Neuronal stem cell (in vitro differentiated cells): ENCODE data around the gene RPL32.

ENCODE experiments used
- DNase-seq: peaks from one replicate; pipeline ENCODE4 v3.0.0-alpha.2; 2013; ENCODE audit warnings: low spot score
- H2AFZ ChIP-seq: one replicate; pipeline ENCODE4 v1.6.1; 2013; ENCODE audit warnings: mild to moderate bottlenecking, low read length, inconsistent platforms
- H2AK5ac ChIP-seq: 2 replicates; pipeline ENCODE4 v1.6.1; 2013; ENCODE audit warnings: low read depth, mild to moderate bottlenecking, inconsistent platforms, low read length, moderate library complexity, mixed read lengths
- H2BK120ac ChIP-seq: 2 replicates; pipeline ENCODE4 v1.6.1; 2013; ENCODE audit warnings: low read depth, mild to moderate bottlenecking, inconsistent platforms, low read length, moderate library complexity, mixed read lengths
- H2BK12ac ChIP-seq: one replicate; pipeline ENCODE4 v1.6.1; 2013; ENCODE audit warnings: low read length, inconsistent platforms
- H2BK15ac ChIP-seq: 2 replicates; pipeline ENCODE4 v1.6.1; 2013; ENCODE audit warnings: mild to moderate bottlenecking, low read length, inconsistent platforms, mixed read lengths
- H2BK5ac ChIP-seq: one replicate; pipeline ENCODE4 v1.6.1; 2013; ENCODE audit warnings: inconsistent platforms, mild to moderate bottlenecking, low read length, moderate library complexity
- H3K14ac ChIP-seq: one replicate; pipeline ENCODE4 v1.6.1; 2013; ENCODE audit warnings: low read length, inconsistent platforms
- H3K18ac ChIP-seq: 2 replicates; pipeline ENCODE4 v1.6.1; 2013; ENCODE audit warnings: low read length, inconsistent platforms
- H3K23ac ChIP-seq: 2 replicates; pipeline ENCODE4 v1.6.1; 2013; ENCODE audit warnings: low read depth, mild to moderate bottlenecking, mixed read lengths, low read length, inconsistent platforms; ENCODE audit not compliant: poor library complexity
- H3K27ac ChIP-seq: replicated peaks from 3 replicates; pipeline ENCODE4 v1.5.1; 2013; ENCODE audit warnings: low read length, inconsistent platforms
- H3K27me3 ChIP-seq, 3 experiments: 2 replicates each; pipeline ENCODE4 v1.6.1; 2013; ENCODE audit warnings: low read length in 3 of 3, mild to moderate bottlenecking in 2 of 3, inconsistent platforms in 1 of 3, low read depth in 1 of 3, mixed read lengths in 1 of 3, moderate library complexity in 1 of 3; ENCODE audit not compliant: control insufficient read depth in 3 of 3, insufficient read depth in 3 of 3
- H3K36me3 ChIP-seq, 2 donors: replicated peaks in 1 of 2; 2 replicates each; pipeline ENCODE4 v1.6.1; 2013; ENCODE audit warnings: low read length in 2 of 2; ENCODE audit not compliant: control insufficient read depth in 2 of 2, insufficient read depth in 2 of 2
- H3K4ac ChIP-seq: 2 replicates; pipeline ENCODE4 v1.6.1; 2013; ENCODE audit warnings: inconsistent platforms, mild to moderate bottlenecking, low read length, moderate library complexity
- H3K4me1 ChIP-seq, 2 donors: 1 replicate in 1 of 2; 2 replicates in 1 of 2; pipeline ENCODE4 v1.6.1; 2013; ENCODE audit warnings: low read length in 2 of 2, low read depth in 1 of 2; ENCODE audit not compliant: control insufficient read depth in 2 of 2, insufficient read depth in 1 of 2
- H3K4me2 ChIP-seq: one replicate; pipeline ENCODE4 v1.6.1; 2013; ENCODE audit warnings: mild to moderate bottlenecking, low read length, inconsistent platforms; ENCODE audit not compliant: insufficient read depth, poor library complexity, severe bottlenecking
- H3K4me3 ChIP-seq, 2 donors: 2 replicates each; pipeline ENCODE4 v1.5.1; 2013; ENCODE audit warnings: low read length in 2 of 2, mild to moderate bottlenecking in 2 of 2, inconsistent platforms in 1 of 2, moderate library complexity in 1 of 2
- H3K79me1 ChIP-seq: one replicate; pipeline ENCODE4 v1.6.1; 2013; ENCODE audit warnings: low read depth, mild to moderate bottlenecking, inconsistent platforms, low read length, moderate library complexity
- H3K9ac ChIP-seq: one replicate; pipeline ENCODE4 v1.6.1; 2013; ENCODE audit warnings: mild to moderate bottlenecking, low read depth, low read length, inconsistent platforms; ENCODE audit not compliant: poor library complexity
- H3K9me3 ChIP-seq, 2 donors: replicated peaks in 1 of 2; 2 replicates each; pipeline versions ENCODE3 to v1.6.1; 2013; ENCODE audit warnings: low read length in 2 of 2, mild to moderate bottlenecking in 2 of 2, inconsistent platforms in 1 of 2, low read depth in 1 of 2, mixed read lengths in 1 of 2, moderate library complexity in 1 of 2; ENCODE audit not compliant: control insufficient read depth in 2 of 2, insufficient read depth in 1 of 2
- H4K8ac ChIP-seq: one replicate; pipeline ENCODE4 v1.6.1; 2013; ENCODE audit warnings: low read depth, mild to moderate bottlenecking, inconsistent platforms, low read length, moderate library complexity
- H4K91ac ChIP-seq: one replicate; pipeline ENCODE4 v1.6.1; 2013; ENCODE audit warnings: low read length, low read depth, mild to moderate bottlenecking, inconsistent platforms; ENCODE audit not compliant: poor library complexity
- WGBS, 2 donors: extraction: QIAGEN DNeasy Blood & Tissue Kit; methylation state at CpG; one replicate each; pipeline ENCODE4 v1.1.7; 2013; ENCODE audit warnings: missing lambda C conversion rate in 2 of 2, mixed read lengths in 1 of 2; ENCODE audit not compliant: insufficient read length in 2 of 2, insufficient replicate concordance in 1 of 2; ENCODE audit errors: extremely low coverage in 2 of 2; 5-methylcytosine and 5-hydroxymethylcytosine counted together

The RPL32 gene

GRCh38 chr3:12809435-12809834, 31.9 kb downstream of the RPL32 start:
- no peak overlapping the region for H3K18ac ChIP-seq
- H2AK5ac ChIP-seq: no peak overlapping the region
- H3K4me1 ChIP-seq: peaks cover 4 to 6% of the 10 kb centered on the region in 2 donors
- peak overlapping the region; percentile 95 for H3K4me2 ChIP-seq
- H3K4ac ChIP-seq: no peak overlapping the region
- WGBS, 2 donors: no CpG with 5 or more reads among the region's 5 CpGs
- H3K9ac ChIP-seq: no peak overlapping the region
- H3K9me3 ChIP-seq: no peaks in the 10 kb centered on the region
- H2BK12ac ChIP-seq: no peak overlapping the region
- H2AFZ ChIP-seq: peak overlapping the region; percentile 93
- no peak overlapping the region for H3K23ac ChIP-seq
- H3K4me3 ChIP-seq: peak overlapping the region in 1 of 2 donors; percentile 47
- H3K36me3 ChIP-seq: peaks cover 0 to 19% of the 10 kb centered on the region in 2 donors
- no peak overlapping the region for H4K8ac ChIP-seq
- DNase-seq: no peak
- H3K27ac ChIP-seq: no peak overlapping the region
- no peak overlapping the region for H2BK5ac ChIP-seq
- no peaks in the 10 kb centered on the region for H3K79me1 ChIP-seq
- H4K91ac ChIP-seq: no peak overlapping the region
- no peaks in the 10 kb centered on the region for H3K27me3 ChIP-seq
- H3K14ac ChIP-seq: no peak overlapping the region
- H2BK15ac ChIP-seq: no peak overlapping the region
- H2BK120ac ChIP-seq: no peak overlapping the region

DNA sequence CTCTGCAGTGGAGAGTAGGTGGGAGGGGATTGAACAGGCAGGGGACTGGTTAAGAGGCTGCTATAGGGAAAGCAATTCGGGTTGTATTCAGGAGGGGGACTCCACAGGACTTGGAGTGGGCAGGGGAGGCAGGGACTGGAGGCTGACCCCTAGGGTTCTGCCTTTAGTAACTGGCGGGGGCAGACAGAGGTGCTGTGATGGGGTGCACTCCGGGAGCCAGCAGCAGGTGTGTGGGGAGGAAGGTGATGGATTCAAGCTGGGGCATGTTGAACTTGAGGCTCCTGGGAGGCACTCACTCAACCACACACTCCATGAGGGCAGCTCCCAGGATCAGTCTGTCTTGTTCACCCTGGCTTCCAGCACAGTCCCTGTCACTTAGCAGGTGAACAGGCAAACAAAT, 32.4 kb downstream of the RPL32 start:
- Histone ChIP-seq H2BK5ac (no peak overlapping the region), H2AFZ (no peak overlapping the region), H3K4ac (no peak overlapping the region), H3K23ac (no peak overlapping the region), H3K36me3 (peaks cover 0 to 20% of the 10 kb centered on the region in 2 donors), H3K27me3 (no peaks in the 10 kb centered on the region), H3K18ac (no peak overlapping the region), H3K27ac (no peak overlapping the region), H4K8ac (no peak overlapping the region), H3K14ac (no peak overlapping the region), H3K4me2 (no peak overlapping the region), H2BK12ac (no peak overlapping the region), H3K4me3 (no peak overlapping the region), H3K79me1 (no peaks in the 10 kb centered on the region), H2AK5ac (peak overlapping the region; percentile 3), H2BK120ac (no peak overlapping the region), H3K9ac (no peak overlapping the region), H4K91ac (no peak overlapping the region), H3K9me3 (no peaks in the 10 kb centered on the region), H3K4me1 (peaks cover 4 to 6% of the 10 kb centered on the region in 2 donors), H2BK15ac (no peak overlapping the region)
- no peak for DNase-seq
- no CpG with 5 or more reads among the region's 3 CpGs for WGBS, 2 donors

DNA sequence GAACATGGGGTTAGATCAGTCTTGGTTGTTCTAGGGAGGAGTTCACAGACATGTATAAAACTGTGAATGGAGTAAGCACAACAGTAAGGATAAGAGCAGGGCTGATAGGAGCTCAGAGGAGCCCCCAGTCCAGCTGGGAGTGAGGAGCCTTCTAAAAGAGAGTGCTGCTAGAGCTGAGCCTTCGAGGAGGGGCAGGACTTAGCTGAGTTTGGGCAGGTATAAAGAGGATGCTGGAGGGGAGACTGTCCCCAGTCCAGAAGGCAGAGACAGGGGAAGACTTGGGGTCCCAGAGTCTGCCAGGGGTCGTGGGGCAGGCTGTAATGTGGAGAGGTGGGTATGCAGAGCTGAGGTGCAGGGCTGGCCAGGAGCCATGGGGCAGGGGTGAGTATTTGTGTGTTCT, 32.8 kb downstream of the RPL32 start:
- no peak overlapping the region for H2BK15ac ChIP-seq
- no peak overlapping the region for H4K91ac ChIP-seq
- H2AK5ac ChIP-seq: peak overlapping the region; percentile 15
- no peak overlapping the region for H2BK120ac ChIP-seq
- no peak overlapping the region for H3K9ac ChIP-seq
- no peak overlapping the region for H3K23ac ChIP-seq
- H3K27me3 ChIP-seq: no peaks in the 10 kb centered on the region
- no peak overlapping the region for H2AFZ ChIP-seq
- H4K8ac ChIP-seq: no peak overlapping the region
- no CpG with 5 or more reads among the region's 2 CpGs for WGBS, 2 donors
- H3K36me3 ChIP-seq: peaks cover 0 to 22% of the 10 kb centered on the region in 2 donors
- H3K14ac ChIP-seq: no peak overlapping the region
- no peak overlapping the region for H2BK12ac ChIP-seq
- no peaks in the 10 kb centered on the region for H3K79me1 ChIP-seq
- no peak for DNase-seq
- no peak overlapping the region for H3K4me3 ChIP-seq
- H3K27ac ChIP-seq: no peak overlapping the region
- peaks cover 4 to 6% of the 10 kb centered on the region in 2 donors for H3K4me1 ChIP-seq
- H3K4me2 ChIP-seq: no peak overlapping the region
- no peaks in the 10 kb centered on the region for H3K9me3 ChIP-seq
- no peak overlapping the region for H3K18ac ChIP-seq
- H2BK5ac ChIP-seq: no peak overlapping the region
- H3K4ac ChIP-seq: no peak overlapping the region

DNA sequence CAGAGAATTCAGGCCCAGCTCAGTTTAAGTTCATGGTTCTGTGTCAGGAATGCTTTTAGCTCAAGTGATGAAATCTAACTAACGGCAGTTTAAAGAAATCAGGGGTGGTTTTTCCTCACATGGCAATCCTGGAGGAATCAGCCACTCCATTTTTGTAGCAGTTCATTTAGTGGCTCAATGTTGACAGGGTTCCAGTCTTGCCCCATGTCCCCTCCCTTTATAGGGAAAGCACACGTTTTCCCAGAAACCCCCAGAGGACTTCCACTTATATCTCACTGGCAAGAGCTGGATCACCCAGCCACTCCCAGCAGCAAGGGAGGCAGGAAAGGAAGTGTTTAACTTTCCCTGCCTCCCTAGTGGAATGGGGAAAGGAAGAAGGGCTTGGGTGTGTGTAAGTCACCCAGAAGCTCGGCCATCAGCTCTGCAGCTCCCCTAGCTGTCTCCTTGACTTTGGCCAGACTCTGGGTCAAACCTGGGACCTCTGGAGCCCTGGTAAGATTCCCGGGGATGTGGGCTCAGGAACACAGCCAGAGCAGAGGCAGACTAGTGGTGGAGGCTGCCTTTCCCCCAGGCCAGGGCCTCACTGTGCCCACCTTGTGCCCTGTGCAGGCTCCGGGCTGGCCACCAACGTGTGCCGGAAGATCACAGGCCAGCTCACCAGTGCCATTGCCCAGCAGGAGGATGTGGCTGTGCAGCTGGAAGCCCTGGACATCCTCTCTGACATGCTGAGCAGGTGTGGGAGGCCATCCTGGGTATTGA, 33.6 kb downstream of the RPL32 start:
- no CpG with 5 or more reads among the region's 7 CpGs for WGBS, 2 donors
- peak overlapping the region; percentile 60 for H2BK12ac ChIP-seq

More for the DNA sequence above, 33.6 kb downstream of the RPL32 start:
- H3K23ac ChIP-seq: no peak overlapping the region
- H3K27ac ChIP-seq: no peak overlapping the region
- H3K18ac ChIP-seq: no peak overlapping the region
- H2BK5ac ChIP-seq: no peak overlapping the region
- peaks cover 4 to 6% of the 10 kb centered on the region in 2 donors for H3K4me1 ChIP-seq
- no peak overlapping the region for H3K14ac ChIP-seq
- no peaks in the 10 kb centered on the region for H3K27me3 ChIP-seq
- peaks cover 0 to 25% of the 10 kb centered on the region in 2 donors for H3K36me3 ChIP-seq
- no peaks in the 10 kb centered on the region for H3K9me3 ChIP-seq
- H2AK5ac ChIP-seq: peak overlapping the region; percentile 98
- DNase-seq: no peak
- H3K4me3 ChIP-seq: no peak overlapping the region
- peak overlapping the region; percentile 12 for H3K9ac ChIP-seq
- no peak overlapping the region for H2AFZ ChIP-seq
- H4K91ac ChIP-seq: no peak overlapping the region
- H3K4me2 ChIP-seq: no peak overlapping the region
- no peak overlapping the region for H4K8ac ChIP-seq
- peak overlapping the region; percentile 29 for H2BK120ac ChIP-seq
- peak overlapping the region; percentile 90 for H3K4ac ChIP-seq
- H3K79me1 ChIP-seq: no peaks in the 10 kb centered on the region
- H2BK15ac ChIP-seq: no peak overlapping the region
